GM19239 (cell line): ENCODE measurements around the gene YWHAG.
"Not testable (repeated sequence)": the region's sequence is repeated elsewhere in the genome, so short reads cannot be mapped to it uniquely, and the experiment has no call there.

Experiments
- DNase-seq: peaks from one replicate; pipeline ENCODE4 v3.0.0; 2011; ENCODE audit warnings: low spot score; ENCODE audit not compliant: insufficient read length
- FAIRE-seq: peaks from 2 replicates; lab custom pipeline; 2011; peaks lifted over from hg19 to GRCh38; lab: Jason Lieb, UNC

The YWHAG gene

DNA sequence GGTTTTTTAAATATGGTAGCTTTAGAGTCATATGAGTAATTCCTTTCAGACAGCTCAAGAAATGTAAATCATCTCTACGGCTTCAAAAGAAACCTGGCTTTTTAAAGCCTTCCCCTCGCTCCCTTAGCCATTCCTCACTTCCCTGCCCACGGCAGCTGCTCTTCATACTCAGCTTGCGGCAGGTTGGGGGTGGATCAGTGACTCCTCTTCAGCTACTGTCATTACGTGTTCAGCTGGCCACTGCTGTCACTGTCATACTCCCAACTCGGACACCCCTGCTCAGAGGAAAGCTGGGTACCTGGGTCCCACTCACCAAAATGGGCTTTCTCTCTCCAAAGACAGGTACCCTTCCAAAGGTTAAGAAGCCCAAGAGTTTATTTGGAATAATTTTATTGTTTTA is 6.6 kb downstream of the YWHAG start:
- no peak for FAIRE-seq

GRCh38 chr7:76351372-76351771 is 7.4 kb downstream of the YWHAG start:
- FAIRE-seq (no peak), DNase-seq (no peak)

More for the DNA sequence above, 6.6 kb downstream of the YWHAG start:
- DNase-seq, result no peak

DNA sequence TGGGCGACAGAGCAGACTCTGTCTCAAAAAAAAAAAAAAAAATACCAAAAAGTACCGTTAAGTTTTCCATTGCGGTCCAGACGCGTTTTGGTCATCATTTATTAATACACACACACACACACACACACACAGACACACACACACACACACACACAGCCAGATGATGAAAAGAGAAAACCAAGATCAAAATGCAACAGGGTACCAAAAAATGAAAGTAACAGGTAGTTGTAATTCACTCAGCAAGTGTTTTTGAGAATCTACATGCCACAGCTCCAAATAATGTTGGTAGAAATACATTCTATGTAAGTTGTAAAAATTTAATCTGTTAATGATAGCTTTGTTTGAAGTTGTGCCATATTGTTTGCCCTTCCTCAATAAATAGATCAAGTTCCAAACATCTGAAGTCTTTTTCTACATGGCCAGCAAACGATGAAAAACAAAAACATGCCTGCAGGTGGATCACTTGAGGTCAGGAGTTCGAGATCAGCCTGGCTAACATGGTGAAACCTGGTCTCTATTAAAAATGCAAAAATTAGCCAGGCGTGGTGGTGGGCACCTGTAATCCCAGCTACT is 9.4 kb downstream of the YWHAG start:
- FAIRE-seq, result no peak

GRCh38 chr7:76347710-76348109 is 11.1 kb downstream of the YWHAG start:
- no peak for FAIRE-seq
- no peak for DNase-seq

More for the DNA sequence above, 9.4 kb downstream of the YWHAG start:
- DNase-seq, result no peak

- FAIRE-seq (no peak), DNase-seq (no peak)
Observed at GRCh38 chr7:76346778-76347177, 12.0 kb downstream of the YWHAG start.

DNA sequence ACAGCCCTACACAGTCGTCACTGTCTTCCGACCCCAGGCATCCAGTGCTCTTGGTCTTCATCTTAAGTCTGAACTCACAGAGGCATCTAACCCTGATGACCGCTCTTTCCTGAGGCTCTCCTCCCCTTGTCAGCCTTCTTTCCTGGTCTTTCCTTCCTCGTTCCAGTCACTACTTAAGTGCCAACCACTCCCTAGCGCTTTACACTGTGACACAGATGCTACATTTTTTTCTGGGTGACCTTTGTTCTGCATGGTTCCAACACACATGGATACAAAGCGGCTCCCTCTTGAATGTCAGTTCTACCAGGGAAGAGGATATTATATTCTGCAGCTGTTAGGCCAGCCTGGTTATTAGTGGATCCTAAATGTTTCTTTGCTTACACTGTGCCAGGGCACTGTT is 12.7 kb downstream of the YWHAG start:
- DNase-seq, result no peak
- no peak for FAIRE-seq

DNA sequence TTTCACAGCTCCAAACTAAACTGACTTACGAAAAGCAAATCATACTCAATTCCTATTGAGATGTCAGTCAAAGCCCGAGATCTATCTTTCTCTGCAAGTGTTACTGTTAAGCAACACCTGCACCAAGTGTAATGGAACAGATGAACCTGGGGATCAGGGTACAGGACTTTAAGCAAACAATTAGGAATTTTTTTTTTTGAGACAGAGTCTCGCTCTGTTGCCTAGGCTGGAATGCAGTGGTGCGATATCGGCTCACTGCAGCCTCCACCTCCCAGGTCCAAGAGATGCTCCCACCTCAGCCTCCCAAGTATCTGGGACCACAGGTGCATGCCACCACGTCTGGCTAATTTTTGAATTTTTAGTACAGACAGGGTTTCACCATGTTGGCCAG is 14.9 kb downstream of the YWHAG start:
- no peak for FAIRE-seq
- no peak for DNase-seq

DNA sequence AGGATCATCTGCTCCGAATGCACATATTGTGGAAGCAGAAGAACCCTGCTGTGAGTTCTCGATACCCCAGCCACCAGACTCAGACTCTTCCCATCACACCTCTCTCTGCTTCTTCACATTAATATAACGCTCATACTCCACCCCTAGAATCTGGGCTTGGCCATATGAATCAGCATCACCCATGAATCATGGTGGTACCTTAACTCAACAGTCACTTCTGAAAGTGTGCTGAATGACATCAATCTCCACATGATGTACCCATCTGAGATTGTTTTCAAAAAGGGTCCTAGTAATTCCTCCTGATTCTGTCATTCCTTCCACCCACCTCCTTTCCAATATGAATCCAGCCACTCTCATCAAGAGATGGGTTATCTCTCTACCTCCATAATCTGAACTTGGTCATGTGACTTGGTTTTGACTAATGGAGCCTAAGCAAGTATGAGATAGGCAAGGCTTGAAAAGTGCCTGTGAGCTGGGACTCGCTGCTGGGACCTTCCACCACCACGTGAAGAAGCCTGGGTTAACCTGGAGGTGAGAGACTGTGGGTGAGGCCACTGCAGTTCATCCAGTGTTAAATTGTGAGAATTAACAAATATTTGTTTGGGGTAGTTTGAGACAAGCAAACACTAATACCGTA is 15.4 kb downstream of the YWHAG start:
- DNase-seq (no peak), FAIRE-seq (no peak)

GRCh38 chr7:76342222-76342621 is 16.6 kb downstream of the YWHAG start:
- no peak for DNase-seq
- FAIRE-seq, result no peak

DNA sequence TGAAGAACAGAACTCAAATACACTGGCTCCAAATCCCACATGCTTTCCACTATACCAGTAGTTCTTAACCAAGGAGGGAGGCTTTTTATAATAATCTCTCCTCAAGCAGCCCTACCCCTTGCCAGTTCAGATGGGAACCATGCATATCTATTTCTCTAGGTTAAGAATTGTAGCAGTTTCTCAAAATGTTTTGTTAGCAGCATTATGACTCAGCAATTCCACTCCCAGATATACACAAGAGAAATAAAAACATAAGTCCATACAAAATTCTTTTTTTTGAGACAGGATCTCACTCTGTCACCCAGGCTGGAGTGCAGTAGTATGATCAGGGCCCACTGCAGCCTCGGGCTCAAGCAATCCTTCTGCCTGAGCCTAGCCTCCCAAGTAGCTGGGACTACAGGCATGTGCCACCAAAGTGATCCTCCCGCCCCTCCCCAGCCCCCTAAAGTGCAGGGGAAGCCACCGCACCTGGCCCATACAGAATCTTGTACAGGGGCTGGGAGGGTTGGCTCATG is 18.1 kb downstream of the YWHAG start:
- FAIRE-seq, result no peak

GRCh38 chr7:76338298-76339084 is 20.3 kb downstream of the YWHAG start:
- DNase-seq (no peak), FAIRE-seq (no peak)

More for the DNA sequence above, 18.1 kb downstream of the YWHAG start:
- DNase-seq, result no peak

GRCh38 chr7:76337147-76337546 is 21.6 kb downstream of the YWHAG start:
- no peak for DNase-seq
- FAIRE-seq, result no peak

DNA sequence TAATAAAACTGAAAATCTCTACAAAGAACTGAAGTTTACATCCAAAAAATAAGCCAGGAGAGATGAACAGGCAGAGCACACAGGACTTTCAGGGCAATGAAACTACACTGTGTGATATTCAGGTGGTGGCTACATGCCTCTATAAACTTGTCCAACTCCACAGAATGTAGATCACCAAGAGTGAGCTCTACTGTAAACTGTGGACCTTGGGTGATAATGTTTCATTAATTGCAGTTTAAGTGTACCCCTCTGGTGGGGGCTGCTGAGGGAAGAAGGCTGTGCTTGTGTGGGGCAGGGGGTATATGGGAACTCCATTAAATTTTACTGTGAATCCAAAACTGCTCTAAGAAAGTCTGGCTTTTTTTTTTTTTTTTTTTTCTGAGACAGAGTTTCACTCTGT is 22.7 kb downstream of the YWHAG start:
- FAIRE-seq, result no peak
- no peak for DNase-seq

GRCh38 chr7:76335417-76335816 is 23.4 kb downstream of the YWHAG start:
- FAIRE-seq, DNase-seq: not testable (repeated sequence)

DNA sequence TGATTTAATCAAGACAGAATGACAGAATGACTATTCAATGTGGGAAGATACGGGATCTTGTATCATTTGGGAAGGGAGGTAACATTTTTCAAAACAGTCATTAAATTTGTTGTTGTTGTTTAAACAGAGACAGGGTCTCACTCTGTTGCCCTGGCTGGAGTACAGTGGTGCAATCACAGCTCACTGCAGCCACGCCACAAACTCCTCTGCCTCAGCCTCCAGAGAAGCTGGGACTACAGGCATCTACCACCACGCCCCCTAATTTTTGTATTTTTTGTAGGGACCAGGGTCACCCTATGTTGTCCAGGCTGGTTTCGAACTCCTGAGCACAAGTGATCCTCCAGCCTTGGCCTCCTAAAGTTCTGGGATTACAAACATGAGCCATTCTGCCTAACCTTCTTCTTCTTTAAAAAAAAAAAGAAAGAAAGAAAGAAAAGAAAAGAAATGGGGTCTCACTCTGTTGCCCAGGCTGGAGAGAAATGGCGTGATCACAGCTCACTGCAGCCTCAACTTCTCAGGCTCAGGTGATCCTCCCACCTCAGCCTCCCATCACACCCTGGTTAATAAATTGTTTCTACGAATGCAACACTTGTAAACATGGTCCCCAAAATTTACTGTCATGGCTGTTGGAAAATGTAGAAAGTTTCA is 24.3 kb downstream of the YWHAG start:
- no peak for FAIRE-seq
- no peak for DNase-seq

DNA sequence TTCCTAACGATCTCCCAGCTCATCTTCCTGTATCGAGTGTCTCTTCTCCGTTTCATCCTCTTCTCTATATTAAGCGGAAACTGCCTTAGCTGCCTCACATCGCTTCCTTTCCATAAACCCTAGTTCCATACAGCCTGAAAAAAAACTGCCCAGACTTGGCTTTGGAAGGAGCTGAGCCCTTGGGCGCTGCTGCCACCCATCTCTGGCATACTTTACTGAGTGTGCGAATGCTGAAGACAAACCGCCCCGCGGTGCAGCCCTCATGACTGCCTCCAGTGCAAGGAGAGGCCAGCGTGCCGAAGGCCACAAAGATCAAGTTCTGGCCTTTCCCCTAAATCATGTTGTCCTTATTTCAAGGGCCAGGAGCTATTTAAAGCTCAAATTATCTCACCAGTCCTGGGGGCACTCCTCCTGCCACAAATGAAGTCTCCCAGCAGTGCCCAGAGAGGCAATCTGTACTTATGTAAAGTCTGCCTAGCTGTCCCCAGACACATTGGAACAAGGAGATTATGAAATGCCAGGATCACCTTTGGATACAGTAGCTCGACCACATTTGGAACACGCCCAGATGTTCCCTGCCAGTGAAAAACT is 25.2 kb downstream of the YWHAG start:
- DNase-seq, result no peak
- no peak for FAIRE-seq

DNA sequence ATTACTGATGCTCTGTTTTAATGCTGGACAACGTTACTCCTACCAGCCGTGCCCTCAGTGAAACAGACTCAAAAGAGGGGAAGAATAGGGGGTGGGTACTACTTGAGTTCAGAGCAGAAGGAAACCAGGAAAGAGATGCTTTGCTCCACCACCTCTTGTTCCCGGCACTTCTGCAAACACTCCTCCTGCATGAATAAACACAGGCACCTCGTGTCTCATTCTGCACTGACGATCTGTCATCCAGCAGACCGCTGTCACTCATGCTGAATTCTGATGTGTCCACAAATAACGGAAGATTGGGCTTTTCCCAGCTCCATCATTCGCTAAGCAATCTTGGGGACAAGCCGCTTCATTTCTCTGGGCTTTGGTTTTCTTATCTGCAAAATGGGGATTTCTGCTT is 26.7 kb downstream of the YWHAG start:
- DNase-seq (no peak), FAIRE-seq (no peak)

GRCh38 chr7:76330673-76331072 is 28.1 kb downstream of the YWHAG start:
- FAIRE-seq (no peak), DNase-seq (no peak)

DNA sequence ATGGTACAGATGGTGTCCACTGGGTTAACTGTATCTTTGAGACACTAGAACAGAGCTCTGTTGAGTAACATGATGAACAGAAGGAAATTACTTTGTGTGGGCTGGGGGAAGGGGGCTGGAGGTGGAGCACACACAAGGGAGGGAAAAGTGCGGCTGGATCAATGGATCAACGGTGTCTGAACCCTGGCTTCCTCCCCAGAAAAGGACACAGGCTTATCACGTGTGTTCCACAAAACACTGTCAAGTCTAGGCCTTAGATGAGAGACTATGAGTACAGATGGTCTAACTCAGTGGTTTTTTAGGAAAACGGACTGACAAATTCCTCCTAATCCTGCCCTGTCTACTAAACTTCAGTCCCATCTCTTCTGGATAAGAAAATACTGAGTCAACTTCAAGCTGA is 28.5 kb downstream of the YWHAG start:
- DNase-seq (no peak), FAIRE-seq (no peak)

GRCh38 chr7:76329479-76329878 is 29.3 kb downstream of the YWHAG start:
- DNase-seq, result no peak
- no peak for FAIRE-seq
